ENCODE results near the gene POSTN.

POSTN gene

GRCh38 chr13:37598597-37598996 lies at the start of gene POSTN:
POSTN (minus strand) TSS chr13:37598768; CDS start chr13:37598726, 42 bp downstream.
- DNase-seq: no peak

- DNase-seq: no peak
Observed at GRCh38 chr13:37647031-37647650, 48.6 kb upstream of the POSTN start.

GRCh38 chr13:37646531-37646930 lies 48.0 kb upstream of the POSTN start:
- DNase-seq: no peak

- no peak for DNase-seq
Observed at GRCh38 chr13:37645181-37645740, 46.7 kb upstream of the POSTN start.

- no peak for DNase-seq
Observed at GRCh38 chr13:37641391-37641790, 42.8 kb upstream of the POSTN start.

GRCh38 chr13:37640499-37640898 lies 41.9 kb upstream of the POSTN start:
- DNase-seq: no peak

GRCh38 chr13:37636701-37637100 lies 38.1 kb upstream of the POSTN start:
- DNase-seq: no peak

- DNase-seq: no peak
Observed at GRCh38 chr13:37632294-37632693, 33.7 kb upstream of the POSTN start.

- no peak for DNase-seq
Observed at GRCh38 chr13:37627428-37627827, 28.9 kb upstream of the POSTN start.

- DNase-seq: no peak
Observed at GRCh38 chr13:37621811-37622361, 23.3 kb upstream of the POSTN start.

- no peak for DNase-seq
Observed at GRCh38 chr13:37618554-37618953, 20.0 kb upstream of the POSTN start.

GRCh38 chr13:37617173-37617572 lies 18.6 kb upstream of the POSTN start:
- no peak for DNase-seq

GRCh38 chr13:37616131-37616530 lies 17.6 kb upstream of the POSTN start:
- no peak for DNase-seq

GRCh38 chr13:37615276-37615675 lies 16.7 kb upstream of the POSTN start:
- DNase-seq: no peak

GRCh38 chr13:37613638-37614037 lies 15.1 kb upstream of the POSTN start:
- DNase-seq: no peak

GRCh38 chr13:37613236-37613635 lies 14.7 kb upstream of the POSTN start:
- no peak for DNase-seq

GRCh38 chr13:37608750-37609339 lies 10.3 kb upstream of the POSTN start:
- no peak for DNase-seq

- no peak for DNase-seq
Observed at GRCh38 chr13:37602733-37603381, 4.3 kb upstream of the POSTN start.

- no peak for DNase-seq
Observed at GRCh38 chr13:37601648-37602440, 3.3 kb upstream of the POSTN start.

GRCh38 chr13:37599519-37599918 lies 951 bp upstream of the POSTN start:
- DNase-seq: no peak

GRCh38 chr13:37597477-37598025 lies 1.0 kb downstream of the POSTN start:
- no peak for DNase-seq

GRCh38 chr13:37596805-37597204 lies 1.8 kb downstream of the POSTN start:
- DNase-seq: no peak

GRCh38 chr13:37595162-37595561 lies 3.4 kb downstream of the POSTN start:
- no peak for DNase-seq
